ENCODE data around the gene PCDHGA7.

The PCDHGA7 gene

GRCh38 chr5:141342773-141343172, 39.8 kb upstream of the PCDHGA7 start (continued):
- no peak for TF ChIP-seq ZNF560 (tag by site-specific recombination; IDR thresholded peaks at IDR 0.05; ENCODE audit: borderline replicate concordance)
- no peak for TF ChIP-seq ZNF354C (tag by site-specific recombination; IDR thresholded peaks at IDR 0.05; ENCODE audit: borderline replicate concordance, low read depth)
- no peak for TF ChIP-seq ZNF423 (tag by site-specific recombination; IDR thresholded peaks at IDR 0.05)

GRCh38 chr5:141343242-141343952, 39.1 kb upstream of the PCDHGA7 start, which contains the start of gene PCDHGA3:
TSS of gene PCDHGA3 (plus strand) at chr5:141343829. CDS start at chr5:141344034, 205 bp downstream.
- TF ChIP-seq ZNF2 (tag by site-specific recombination; IDR thresholded peaks at IDR 0.05) = peak; percentile 30; the same call in 1 of the 2 replicates
- TF ChIP-seq ZNF654 (tag by site-specific recombination; IDR thresholded peaks at IDR 0.05; ENCODE audit: low read depth) = peak; percentile 20; the same call in 1 of the 2 replicates
- no peak for TF ChIP-seq REST (tag by site-specific recombination; IDR thresholded peaks at IDR 0.05)
- ChIA-PET POLR2A (interaction anchor here (1.0 kb wide), 1 partner anchor 23 kb away, joined by 6 read pairs; the partner anchor contains the start of gene TAF7), CTCF (interaction anchor here (0.6 to 3.3 kb wide), 13 partner anchors 9 to 223 kb away, joined by 3 to 21 read pairs (median 7); partner anchors contain the start of genes PCDHGA1, PCDHGA5, PCDHGB5 and TAF7)
- no peak within 1 kb of the TSS for H3K27ac ChIP-seq (ENCODE audit: extremely low read depth, low read depth, low read length)
- H3K36me3 ChIP-seq (ENCODE audit: control insufficient read depth in 2 of 2, insufficient read depth in 1 of 2, low read length in 2 of 2) = no peaks in the 10 kb centered on the region
- no peaks in the 10 kb centered on the region for H3K4me1 ChIP-seq (ENCODE audit: control insufficient read depth, insufficient read depth, low read length)
- no peak within 1 kb of the TSS for H3K4me3 ChIP-seq (ENCODE audit: low read depth, low read length)
- no peaks in the 10 kb centered on the region for H3K9me3 ChIP-seq (ENCODE audit: control insufficient read depth, insufficient read depth, low read depth, low read length)

DNA sequence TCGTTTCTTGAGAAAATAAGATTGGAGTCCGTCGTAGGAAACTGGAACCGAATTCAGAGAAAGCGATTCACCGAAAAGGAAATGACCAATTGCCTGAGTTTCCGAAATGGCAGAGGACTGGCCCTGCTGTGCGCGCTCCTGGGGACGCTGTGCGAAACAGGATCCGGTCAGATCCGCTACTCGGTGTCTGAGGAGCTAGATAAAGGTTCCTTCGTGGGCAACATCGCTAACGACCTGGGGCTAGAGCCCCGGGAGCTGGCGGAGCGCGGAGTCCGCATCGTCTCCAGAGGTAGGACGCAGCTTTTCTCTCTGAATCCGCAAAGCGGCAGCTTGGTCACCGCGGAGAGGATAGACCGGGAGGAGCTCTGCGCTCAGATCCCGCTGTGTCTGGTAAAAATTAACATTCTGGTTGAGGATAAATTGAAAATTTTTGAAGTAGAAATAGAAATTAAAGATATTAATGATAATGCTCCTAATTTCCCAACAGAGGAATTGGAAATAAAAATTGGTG, 38.5 kb upstream of the PCDHGA7 start:
- Histone ChIP-seq H3K27ac (ENCODE audit: extremely low read depth, low read depth, low read length) (no peak overlapping the region), H3K4me3 (ENCODE audit: low read depth, low read length) (no peak overlapping the region), H3K9me3 (ENCODE audit: control insufficient read depth, insufficient read depth, low read depth, low read length) (no peaks in the 10 kb centered on the region), H3K36me3 (ENCODE audit: control insufficient read depth in 2 of 2, insufficient read depth in 1 of 2, low read length in 2 of 2) (no peaks in the 10 kb centered on the region), H3K4me1 (ENCODE audit: control insufficient read depth, insufficient read depth, low read length) (no peaks in the 10 kb centered on the region)
- CTCF ChIA-PET = interaction anchor here (0.7 to 3.3 kb wide), 10 partner anchors 10 to 223 kb away, joined by 3 to 21 read pairs (median 6); partner anchors contain the start of genes PCDHGA1, PCDHGA11, PCDHGA4 and TAF7
- POLR2A ChIA-PET = interaction anchor here (1.0 kb wide), 1 partner anchor 24 kb away, joined by 6 read pairs; the partner anchor contains the start of gene TAF7
- TF ChIP-seq ZNF10 (tag by site-specific recombination; IDR thresholded peaks at IDR 0.05) (no peak), ZFP37 (tag by site-specific recombination; IDR thresholded peaks at IDR 0.05) (no peak), ZNF155 (tag by site-specific recombination; IDR thresholded peaks at IDR 0.05) (no peak), ZNF138 (tag by site-specific recombination; IDR thresholded peaks at IDR 0.05; ENCODE audit: borderline replicate concordance) (no peak), ZNF133 (tag by site-specific recombination; IDR thresholded peaks at IDR 0.05) (no peak), ZNF324 (tag by site-specific recombination; IDR thresholded peaks at IDR 0.05) (no peak), KLF1 (tag by site-specific recombination; IDR thresholded peaks at IDR 0.05) (no peak), SCRT2 (tag by site-specific recombination; IDR thresholded peaks at IDR 0.05) (no peak), ZNF174 (tag by site-specific recombination; IDR thresholded peaks at IDR 0.05) (no peak), PRDM1 (tag by site-specific recombination; IDR thresholded peaks at IDR 0.05) (no peak)

DNA sequence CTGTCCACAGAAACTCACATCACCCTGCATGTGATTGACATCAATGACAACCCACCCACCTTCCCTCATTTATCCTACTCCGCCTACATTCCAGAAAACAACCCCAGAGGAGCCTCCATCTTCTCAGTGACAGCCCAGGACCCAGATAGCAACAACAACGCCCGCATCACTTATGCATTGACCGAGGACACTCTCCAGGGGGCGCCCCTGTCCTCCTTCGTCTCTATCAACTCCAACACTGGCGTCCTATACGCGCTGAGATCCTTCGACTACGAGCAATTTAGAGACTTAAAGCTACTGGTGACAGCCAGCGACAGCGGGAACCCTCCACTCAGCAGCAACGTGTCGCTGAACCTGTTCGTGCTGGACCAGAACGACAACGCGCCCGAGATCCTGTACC, 37.2 kb upstream of the PCDHGA7 start:
- CTCF ChIA-PET = interaction anchor here (0.6 to 3.3 kb wide), 3 partner anchors 11 to 222 kb away, joined by 5 to 21 read pairs (median 6); no protein-coding TSS in a partner anchor
- H3K27ac ChIP-seq (ENCODE audit: extremely low read depth, low read depth, low read length) = no peak overlapping the region
- POLR2A ChIA-PET = no interaction called here
- TF ChIP-seq ZBTB7A (tag by site-specific recombination; IDR thresholded peaks at IDR 0.05; ENCODE audit: low read depth) (no peak), ZNF514 (tag by site-specific recombination; IDR thresholded peaks at IDR 0.05) (no peak), ZNF223 (tag by site-specific recombination; IDR thresholded peaks at IDR 0.05) (no peak), ZFP69B (tag by site-specific recombination; IDR thresholded peaks at IDR 0.05) (no peak), BCL11B (tag by site-specific recombination; IDR thresholded peaks at IDR 0.05; ENCODE audit: low read depth) (no peak), ZNF174 (tag by site-specific recombination; IDR thresholded peaks at IDR 0.05) (no peak), ZNF23 (tag by site-specific recombination; IDR thresholded peaks at IDR 0.05; ENCODE audit: borderline replicate concordance) (no peak), FEZF1 (tag by site-specific recombination; IDR thresholded peaks at IDR 0.05) (no peak), ZNF677 (tag by site-specific recombination; IDR thresholded peaks at IDR 0.05) (no peak), ZNF114 (tag by site-specific recombination; IDR thresholded peaks at IDR 0.05) (no peak), GFI1B (tag by site-specific recombination; IDR thresholded peaks at IDR 0.05) (no peak), ZNF155 (tag by site-specific recombination; IDR thresholded peaks at IDR 0.05) (no peak)
- TF ChIP-seq, protein P1, sequence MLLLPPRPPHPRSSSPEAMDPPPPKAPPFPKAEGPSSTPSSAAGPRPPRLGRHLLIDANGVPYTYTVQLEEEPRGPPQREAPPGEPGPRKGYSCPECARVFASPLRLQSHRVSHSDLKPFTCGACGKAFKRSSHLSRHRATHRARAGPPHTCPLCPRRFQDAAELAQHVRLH (tag by site-specific recombination; IDR thresholded peaks at IDR 0.05) = no peak

More for the DNA sequence above, 37.2 kb upstream of the PCDHGA7 start:
- H3K9me3 ChIP-seq (ENCODE audit: control insufficient read depth, insufficient read depth, low read depth, low read length) = no peaks in the 10 kb centered on the region
- no peak overlapping the region for H3K4me3 ChIP-seq (ENCODE audit: low read depth, low read length)
- no peaks in the 10 kb centered on the region for H3K36me3 ChIP-seq (ENCODE audit: control insufficient read depth in 2 of 2, insufficient read depth in 1 of 2, low read length in 2 of 2)
- H3K4me1 ChIP-seq (ENCODE audit: control insufficient read depth, insufficient read depth, low read length) = peaks cover 2% of the 10 kb centered on the region; the same call in 1 of the 2 replicates
